Measurements from ENCODE around the gene AKIRIN2. TPM values are rescaled to one million over a fixed set of nuclear protein-coding genes. Genes with fewer than 3 reads are reported as not detected.
"Not testable (repeated sequence)": the region's sequence is repeated elsewhere in the genome, so short reads cannot be mapped to it uniquely, and the experiment has no call there.

AKIRIN2 gene
- total RNA-seq, 2 experiments from 2014 or later: 91.0 to 92.5 TPM

DNA sequence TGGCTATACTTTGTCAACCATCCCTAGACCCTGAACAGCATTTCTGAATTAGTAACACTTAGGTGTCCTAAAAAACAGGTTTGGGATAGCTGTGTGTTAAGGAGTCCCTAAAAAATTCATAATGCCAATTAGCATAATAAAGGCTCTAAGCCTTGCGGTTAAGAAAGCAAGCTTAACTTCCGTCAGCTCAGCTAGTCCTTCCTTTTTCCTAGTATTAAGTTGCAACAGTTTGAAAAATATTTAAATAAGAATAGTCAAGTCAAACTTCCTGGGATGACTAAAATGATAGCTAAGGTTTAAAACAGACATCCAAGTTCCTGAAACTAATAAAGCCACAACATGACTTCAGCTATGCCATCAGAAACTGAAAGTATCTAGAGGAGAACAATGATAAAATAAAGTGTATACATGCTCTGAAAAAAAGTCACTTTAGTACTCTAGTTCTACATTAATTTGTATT is 3.5 kb downstream of the AKIRIN2 start:
- H3K4me1 Mint-ChIP-seq (ENCODE audit: low read depth): peaks cover 74% of the 10 kb centered on the region
- ATAC-seq (ENCODE audit: poor library complexity) (no peak), DNase-seq (peak in 3 of 14 experiments; percentile 35 to 56 (median 43))
- peak overlapping the region; percentile 93 for H3K4me3 Mint-ChIP-seq
- peaks cover 35% of the 10 kb centered on the region for H3K36me3 Mint-ChIP-seq (ENCODE audit: low read depth)
- intact Hi-C loops (cut with DNase I, micrococcal nuclease): no loop called here
- Histone ChIP-seq H3K36me3 (ENCODE audit: insufficient read depth, low read length) (no peaks in the 10 kb centered on the region), H3K9me3 (ENCODE audit: control insufficient read depth in 1 of 2, insufficient read depth in 1 of 2, low read length in 2 of 2) (no peaks in the 10 kb centered on the region), H3K4me3 (ENCODE audit: low read length) (peak overlapping the region; percentile 95), H3K27ac (ENCODE audit: low read depth in 1 of 2, low read length in 2 of 2) (no peak overlapping the region), H3K4me1 (ENCODE audit: insufficient read depth, low read length) (peaks cover 15% of the 10 kb centered on the region), H3K27me3 (ENCODE audit: control insufficient read depth in 1 of 2, insufficient read depth in 2 of 2, low read length in 2 of 2) (no peaks in the 10 kb centered on the region)
- H3K9me3 Mint-ChIP-seq: no peaks in the 10 kb centered on the region
- ChIA-PET POLR2A (interaction anchor here (0.9 to 4.2 kb wide), 9 partner anchors 14 to 1382 kb away, joined by 3 to 23 read pairs (median 6); partner anchors contain the start of genes ORC3, PNRC1, RARS2 and SLC35A1), CTCF (interaction anchor here (0.7 kb wide), 2 partner anchors 34 to 560 kb away, joined by 3 read pairs; no protein-coding TSS in a partner anchor)
- H3K27ac Mint-ChIP-seq: peak overlapping the region; percentile 90
- TF ChIP-seq, protein P1, sequence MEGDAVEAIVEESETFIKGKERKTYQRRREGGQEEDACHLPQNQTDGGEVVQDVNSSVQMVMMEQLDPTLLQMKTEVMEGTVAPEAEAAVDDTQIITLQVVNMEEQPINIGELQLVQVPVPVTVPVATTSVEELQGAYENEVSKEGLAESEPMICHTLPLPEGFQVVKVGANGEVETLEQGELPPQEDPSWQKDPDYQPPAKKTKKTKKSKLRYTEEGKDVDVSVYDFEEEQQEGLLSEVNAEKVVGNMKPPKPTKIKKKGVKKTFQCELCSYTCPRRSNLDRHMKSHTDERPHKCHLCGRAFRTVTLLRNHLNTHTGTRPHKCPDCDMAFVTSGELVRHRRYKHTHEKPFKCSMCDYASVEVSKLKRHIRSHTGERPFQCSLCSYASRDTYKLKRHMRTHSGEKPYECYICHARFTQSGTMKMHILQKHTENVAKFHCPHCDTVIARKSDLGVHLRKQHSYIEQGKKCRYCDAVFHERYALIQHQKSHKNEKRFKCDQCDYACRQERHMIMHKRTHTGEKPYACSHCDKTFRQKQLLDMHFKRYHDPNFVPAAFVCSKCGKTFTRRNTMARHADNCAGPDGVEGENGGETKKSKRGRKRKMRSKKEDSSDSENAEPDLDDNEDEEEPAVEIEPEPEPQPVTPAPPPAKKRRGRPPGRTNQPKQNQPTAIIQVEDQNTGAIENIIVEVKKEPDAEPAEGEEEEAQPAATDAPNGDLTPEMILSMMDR (IDR thresholded peaks at IDR 0.05): no peak
- no peaks in the 10 kb centered on the region for H3K27me3 Mint-ChIP-seq

DNA sequence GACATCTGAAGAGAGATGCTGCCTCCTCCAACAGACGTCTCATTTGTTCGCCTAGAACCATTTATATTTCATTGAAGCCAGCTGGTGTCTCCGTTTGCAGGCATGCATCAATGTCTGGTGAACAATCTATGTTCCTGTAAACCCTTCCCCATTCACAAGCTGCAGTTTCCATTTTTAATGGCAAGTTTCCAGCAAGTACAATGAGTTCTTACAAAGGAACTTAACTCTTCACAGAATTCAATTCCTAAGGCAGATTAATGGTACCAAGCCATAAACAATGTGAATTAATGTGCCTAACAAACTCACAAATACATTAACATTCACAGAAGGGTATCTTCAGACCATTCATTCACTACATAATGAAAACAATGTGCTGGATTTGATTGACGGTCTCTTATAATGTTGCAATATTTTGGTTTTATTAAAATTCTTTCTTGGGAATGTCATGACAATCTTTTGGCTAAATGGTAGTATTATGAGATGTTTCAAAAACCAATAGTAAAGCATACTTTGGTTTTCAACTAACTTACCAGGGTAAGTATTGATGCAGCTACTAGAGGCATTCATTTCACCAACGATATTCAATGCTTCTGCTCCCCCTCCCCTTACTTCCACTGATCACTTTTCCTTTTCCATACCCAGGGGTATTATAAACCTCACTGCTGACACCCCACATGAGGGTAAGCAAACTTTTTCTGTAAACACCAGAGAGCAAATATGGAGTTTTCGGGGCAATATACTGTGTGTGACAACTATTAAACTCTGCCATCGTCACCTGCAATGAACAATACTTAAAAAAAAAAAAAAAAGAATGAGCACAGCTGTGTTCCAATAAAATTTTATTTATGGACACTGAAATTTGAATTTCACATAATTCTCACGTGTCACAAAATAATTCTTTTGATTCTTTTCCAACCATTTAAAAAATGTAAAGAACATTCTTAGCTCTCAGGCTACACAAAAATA is 4.2 kb downstream of the AKIRIN2 start:
- POLR2A ChIA-PET: interaction anchor here (0.9 to 4.2 kb wide), 12 partner anchors 10 to 1383 kb away, joined by 3 to 23 read pairs (median 4); partner anchors contain the start of genes ORC3, PNRC1, RARS2 and SLC35A1
- Mint-ChIP-seq H3K27ac (peak overlapping the region; percentile 90), H3K4me3 (peak overlapping the region; percentile 93), H3K9me3 (no peaks in the 10 kb centered on the region), H3K36me3 (ENCODE audit: low read depth) (peaks cover 35% of the 10 kb centered on the region), H3K27me3 (no peaks in the 10 kb centered on the region), H3K4me1 (ENCODE audit: low read depth) (peaks cover 79% of the 10 kb centered on the region)
- Histone ChIP-seq H3K27ac (ENCODE audit: low read depth in 1 of 2, low read length in 2 of 2) (no peak overlapping the region), H3K4me1 (ENCODE audit: insufficient read depth, low read length) (peaks cover 22% of the 10 kb centered on the region), H3K9me3 (ENCODE audit: control insufficient read depth in 1 of 2, insufficient read depth in 1 of 2, low read length in 2 of 2) (no peaks in the 10 kb centered on the region), H3K4me3 (ENCODE audit: low read length) (peak overlapping the region; percentile 95), H3K36me3 (ENCODE audit: insufficient read depth, low read length) (no peaks in the 10 kb centered on the region), H3K27me3 (ENCODE audit: control insufficient read depth in 1 of 2, insufficient read depth in 2 of 2, low read length in 2 of 2) (no peaks in the 10 kb centered on the region)
- CTCF ChIA-PET: interaction anchor here (0.7 to 0.9 kb wide), 3 partner anchors 34 to 559 kb away, joined by 3 read pairs; no protein-coding TSS in a partner anchor
- DNase-seq (peak in 2 of 14 experiments; percentile 25 to 29), ATAC-seq (ENCODE audit: poor library complexity) (no peak)
- intact Hi-C loops (cut with DNase I, micrococcal nuclease): no loop called here
- TF ChIP-seq, protein P1 (IDR thresholded peaks at IDR 0.05): no peak

DNA sequence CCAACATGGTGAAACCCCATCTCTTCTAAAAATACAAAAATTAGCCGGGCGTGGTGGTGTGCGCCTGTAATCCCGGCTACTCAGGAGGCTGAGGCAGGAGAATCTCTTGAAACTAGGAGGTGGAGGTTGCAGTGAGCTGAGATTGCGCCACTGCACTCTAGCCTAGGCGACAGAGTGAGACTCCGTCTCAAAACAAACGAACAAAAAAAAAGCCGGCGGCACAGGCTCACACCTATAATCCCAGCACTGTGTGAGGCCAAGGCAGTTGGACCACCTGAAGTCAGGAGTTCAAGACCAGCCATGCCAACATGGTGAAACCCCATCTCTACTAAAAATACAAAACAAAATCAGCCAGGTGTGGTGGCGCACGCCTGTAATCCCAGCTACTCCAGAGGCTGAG is 5.2 kb downstream of the AKIRIN2 start:
- H3K9me3 ChIP-seq (ENCODE audit: control insufficient read depth in 1 of 2, insufficient read depth in 1 of 2, low read length in 2 of 2); DNase-seq; H3K4me3 ChIP-seq (ENCODE audit: low read length); H3K9me3 Mint-ChIP-seq; H3K36me3 ChIP-seq (ENCODE audit: insufficient read depth, low read length); CTCF ChIA-PET; H3K27ac ChIP-seq (ENCODE audit: low read depth in 1 of 2, low read length in 2 of 2); intact Hi-C loops (cut with DNase I, micrococcal nuclease); H3K27me3 Mint-ChIP-seq; ATAC-seq (ENCODE audit: poor library complexity); H3K27me3 ChIP-seq (ENCODE audit: control insufficient read depth in 1 of 2, insufficient read depth in 2 of 2, low read length in 2 of 2); H3K4me3 Mint-ChIP-seq; H3K27ac Mint-ChIP-seq: not testable (repeated sequence)
- Mint-ChIP-seq H3K4me1 (ENCODE audit: low read depth) (peaks cover 80% of the 10 kb centered on the region), H3K36me3 (ENCODE audit: low read depth) (peaks cover 26% of the 10 kb centered on the region)
- peaks cover 29% of the 10 kb centered on the region for H3K4me1 ChIP-seq (ENCODE audit: insufficient read depth, low read length)
- POLR2A ChIA-PET: interaction anchor here (1.0 to 4.2 kb wide), 4 partner anchors 9 to 107 kb away, joined by 3 to 23 read pairs (median 4); partner anchors contain the start of genes ORC3 and RARS2
